ENCODE measurements around the gene TGFB3.

Gene TGFB3

DNA sequence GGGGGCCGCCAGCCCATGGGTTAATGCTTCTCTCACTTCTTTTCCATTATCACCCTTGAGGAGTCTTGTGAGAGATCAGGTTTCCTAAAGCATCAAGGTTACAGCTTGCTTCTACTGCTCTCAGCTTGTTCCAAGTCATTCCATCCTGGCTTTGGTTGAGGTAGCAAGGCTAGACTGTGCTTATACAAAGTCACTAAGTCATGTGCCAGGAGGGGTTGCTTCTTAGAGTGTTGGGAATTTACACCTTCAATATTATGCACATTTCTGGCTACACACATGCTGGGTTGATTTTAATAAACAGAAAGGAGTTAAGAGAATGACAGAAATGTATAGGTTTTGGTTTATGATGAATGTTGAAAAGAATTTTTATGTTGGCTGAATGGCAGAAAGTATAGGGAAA is 25.6 kb upstream of the TGFB3 start:
- TF ChIP-seq, protein P1, sequence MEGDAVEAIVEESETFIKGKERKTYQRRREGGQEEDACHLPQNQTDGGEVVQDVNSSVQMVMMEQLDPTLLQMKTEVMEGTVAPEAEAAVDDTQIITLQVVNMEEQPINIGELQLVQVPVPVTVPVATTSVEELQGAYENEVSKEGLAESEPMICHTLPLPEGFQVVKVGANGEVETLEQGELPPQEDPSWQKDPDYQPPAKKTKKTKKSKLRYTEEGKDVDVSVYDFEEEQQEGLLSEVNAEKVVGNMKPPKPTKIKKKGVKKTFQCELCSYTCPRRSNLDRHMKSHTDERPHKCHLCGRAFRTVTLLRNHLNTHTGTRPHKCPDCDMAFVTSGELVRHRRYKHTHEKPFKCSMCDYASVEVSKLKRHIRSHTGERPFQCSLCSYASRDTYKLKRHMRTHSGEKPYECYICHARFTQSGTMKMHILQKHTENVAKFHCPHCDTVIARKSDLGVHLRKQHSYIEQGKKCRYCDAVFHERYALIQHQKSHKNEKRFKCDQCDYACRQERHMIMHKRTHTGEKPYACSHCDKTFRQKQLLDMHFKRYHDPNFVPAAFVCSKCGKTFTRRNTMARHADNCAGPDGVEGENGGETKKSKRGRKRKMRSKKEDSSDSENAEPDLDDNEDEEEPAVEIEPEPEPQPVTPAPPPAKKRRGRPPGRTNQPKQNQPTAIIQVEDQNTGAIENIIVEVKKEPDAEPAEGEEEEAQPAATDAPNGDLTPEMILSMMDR (IDR thresholded peaks at IDR 0.05; ENCODE audit: insufficient read depth, low read length, poor library complexity, severe bottlenecking) = no peak
- Histone ChIP-seq H3K4me3 (replicated peaks; ENCODE audit: low read depth, low read length) (no peak overlapping the region), H3K36me3 (ENCODE audit: control insufficient read depth, insufficient read depth, low read length) (peaks cover 1% of the 10 kb centered on the region; the same call in 1 of the 2 replicates), H3K27me3 (replicated peaks; ENCODE audit: control insufficient read depth, insufficient read depth, low read length) (no peaks in the 10 kb centered on the region)
- DNase-seq (ENCODE audit: extremely low read depth, insufficient read length) = no peak

DNA sequence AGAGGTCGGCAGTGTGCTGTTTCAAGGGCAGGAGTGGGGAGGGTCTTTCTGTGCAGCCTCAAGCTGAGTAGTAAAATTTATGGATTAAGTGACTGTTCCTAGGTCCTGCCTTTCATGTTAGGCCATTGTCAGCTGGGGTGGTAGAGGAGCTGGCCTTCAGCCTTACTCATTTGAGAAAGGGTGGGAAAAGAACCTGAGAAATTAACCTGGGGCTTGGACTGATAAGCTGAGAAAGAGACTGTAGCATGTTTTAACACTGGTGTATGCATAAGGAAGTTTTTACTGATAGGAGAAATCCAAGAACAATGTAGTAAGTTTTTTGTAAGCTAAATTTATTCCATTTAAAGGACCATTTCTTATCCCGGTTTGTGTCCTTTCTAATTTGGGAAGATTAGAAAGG is 24.5 kb upstream of the TGFB3 start:
- H3K27me3 ChIP-seq (replicated peaks; ENCODE audit: control insufficient read depth, insufficient read depth, low read length) = no peaks in the 10 kb centered on the region
- H3K4me3 ChIP-seq (replicated peaks; ENCODE audit: low read depth, low read length) = no peak overlapping the region
- no peak for DNase-seq (ENCODE audit: extremely low read depth, insufficient read length)
- peaks cover 1% of the 10 kb centered on the region; the same call in 1 of the 2 replicates for H3K36me3 ChIP-seq (ENCODE audit: control insufficient read depth, insufficient read depth, low read length)
- TF ChIP-seq, protein P1 (IDR thresholded peaks at IDR 0.05; ENCODE audit: insufficient read depth, low read length, poor library complexity, severe bottlenecking) = no peak

DNA sequence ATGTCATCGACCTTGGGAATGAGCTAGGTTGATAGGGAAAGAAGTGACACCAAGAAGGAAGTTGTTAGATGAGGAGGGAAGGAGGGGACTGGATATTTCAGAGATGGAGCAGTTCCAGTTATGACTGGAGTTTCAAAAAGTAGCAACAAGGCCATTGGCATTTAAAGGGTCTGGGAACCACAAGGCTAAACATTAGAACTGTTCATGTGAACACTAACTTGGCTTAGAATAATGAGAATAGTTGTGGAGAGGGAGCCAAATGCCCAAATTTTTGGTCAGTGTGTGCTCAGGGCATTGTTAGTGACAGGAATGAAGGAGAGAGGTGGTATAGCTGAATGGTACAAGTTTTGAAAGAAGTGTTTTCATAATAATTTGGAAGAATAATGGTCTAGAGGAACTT is 20.6 kb upstream of the TGFB3 start:
- peaks cover 5% of the 10 kb centered on the region for H3K36me3 ChIP-seq (ENCODE audit: control insufficient read depth, insufficient read depth, low read length)

DNA sequence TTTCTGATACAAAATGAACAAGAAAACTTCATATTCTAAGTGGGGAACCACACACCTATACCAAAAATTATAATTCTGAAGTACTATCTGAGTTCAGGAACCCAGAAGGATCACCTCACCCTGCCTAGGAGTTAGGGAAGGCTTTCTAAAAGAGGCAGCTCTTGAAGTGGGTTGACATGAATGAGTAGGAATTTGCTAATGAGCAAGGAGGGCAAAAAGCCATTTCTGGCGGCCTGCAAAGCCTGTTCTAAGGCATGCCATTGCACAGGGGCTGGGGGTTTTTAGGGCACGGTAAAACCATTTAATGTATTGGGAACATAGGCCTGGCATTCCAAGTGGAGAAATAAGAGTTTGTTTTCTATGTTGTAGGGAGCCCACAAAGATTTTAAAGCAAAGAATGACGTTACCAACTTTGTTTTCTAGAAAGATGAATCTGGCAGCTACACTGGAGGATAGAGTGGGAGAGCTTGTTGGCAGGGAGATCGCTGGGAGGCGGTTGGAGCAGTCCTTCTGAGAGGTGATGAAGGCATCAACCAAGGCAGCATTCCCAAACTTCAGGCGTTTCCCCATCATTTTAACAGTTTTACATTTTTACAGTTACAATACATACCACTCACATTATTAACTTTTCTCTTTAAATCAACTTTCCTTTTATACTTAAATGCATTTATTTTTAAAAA is 17.9 kb upstream of the TGFB3 start:
- Histone ChIP-seq H3K4me3 (replicated peaks; ENCODE audit: low read depth, low read length) (no peak overlapping the region), H3K36me3 (ENCODE audit: control insufficient read depth, insufficient read depth, low read length) (peaks cover 5% of the 10 kb centered on the region), H3K27me3 (replicated peaks; ENCODE audit: control insufficient read depth, insufficient read depth, low read length) (no peaks in the 10 kb centered on the region)
- DNase-seq (ENCODE audit: extremely low read depth, insufficient read length) = no peak
- TF ChIP-seq, protein P1 (IDR thresholded peaks at IDR 0.05; ENCODE audit: insufficient read depth, low read length, poor library complexity, severe bottlenecking) = no peak

More for the DNA sequence above, 20.6 kb upstream of the TGFB3 start:
- Histone ChIP-seq H3K27me3 (replicated peaks; ENCODE audit: control insufficient read depth, insufficient read depth, low read length) (no peaks in the 10 kb centered on the region), H3K4me3 (replicated peaks; ENCODE audit: low read depth, low read length) (no peak overlapping the region)
- TF ChIP-seq, protein P1 (IDR thresholded peaks at IDR 0.05; ENCODE audit: insufficient read depth, low read length, poor library complexity, severe bottlenecking) = no peak
- no peak for DNase-seq (ENCODE audit: extremely low read depth, insufficient read length)

DNA sequence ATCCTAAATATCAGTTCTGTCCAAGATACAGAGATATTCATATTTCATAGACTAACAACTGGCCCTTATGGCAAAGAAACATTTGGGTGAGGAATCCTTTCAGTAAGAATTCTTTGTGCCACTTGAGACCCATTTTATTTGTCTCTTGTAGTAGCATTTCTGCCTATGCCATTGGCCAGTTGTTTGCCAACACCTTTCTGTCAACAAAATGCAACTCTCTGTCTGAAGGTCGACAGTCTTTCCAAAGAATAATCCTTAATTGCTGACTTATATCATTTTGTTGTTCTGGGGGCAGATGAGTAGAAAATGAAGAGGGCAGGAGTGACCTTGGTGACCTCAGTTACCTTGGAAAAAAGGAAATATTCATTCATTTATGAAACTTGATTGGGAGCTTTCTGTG is 14.7 kb upstream of the TGFB3 start:
- H3K36me3 ChIP-seq (ENCODE audit: control insufficient read depth, insufficient read depth, low read length) = peaks cover 5% of the 10 kb centered on the region
- TF ChIP-seq, protein P1 (IDR thresholded peaks at IDR 0.05; ENCODE audit: insufficient read depth, low read length, poor library complexity, severe bottlenecking) = no peak
- no peak overlapping the region for H3K4me3 ChIP-seq (replicated peaks; ENCODE audit: low read depth, low read length)
- H3K27me3 ChIP-seq (replicated peaks; ENCODE audit: control insufficient read depth, insufficient read depth, low read length) = no peaks in the 10 kb centered on the region
- DNase-seq (ENCODE audit: extremely low read depth, insufficient read length) = no peak
